GM18873 (cell line): Measurements from ENCODE around the gene ANKH.

Source experiments
- ATAC-seq: cut with Tn5 transposase; IDR thresholded peaks from one replicate; pipeline ENCODE4 v1.9.1; 2021; ENCODE audit warnings: mild to moderate bottlenecking, moderate library complexity, moderate number of reproducible peaks; ENCODE audit not compliant: unreplicated experiment, low FRiP score

The ANKH gene

GRCh38 chr5:14742498-14742897 is 129.1 kb downstream of the ANKH start:
- ATAC-seq = no peak

- no peak for ATAC-seq
Observed at GRCh38 chr5:14741801-14742440, 129.7 kb downstream of the ANKH start.

GRCh38 chr5:14741131-14741530 is 130.4 kb downstream of the ANKH start:
- ATAC-seq = no peak

GRCh38 chr5:14739981-14740380 is 131.6 kb downstream of the ANKH start:
- no peak for ATAC-seq

- no peak for ATAC-seq
Observed at GRCh38 chr5:14739538-14739937, 132.0 kb downstream of the ANKH start.

- no peak for ATAC-seq
Observed at GRCh38 chr5:14738050-14738449, 133.5 kb downstream of the ANKH start.

- ATAC-seq = no peak
Observed at GRCh38 chr5:14737291-14737690, 134.3 kb downstream of the ANKH start.

- ATAC-seq = no peak
Observed at GRCh38 chr5:14735944-14736343, 135.6 kb downstream of the ANKH start.

- ATAC-seq = no peak
Observed at GRCh38 chr5:14734396-14734795, 137.2 kb downstream of the ANKH start.

- ATAC-seq = no peak
Observed at GRCh38 chr5:14733661-14734060, 137.9 kb downstream of the ANKH start.

- ATAC-seq = no peak
Observed at GRCh38 chr5:14732991-14733390, 138.6 kb downstream of the ANKH start.

- ATAC-seq = no peak
Observed at GRCh38 chr5:14730881-14731280, 140.7 kb downstream of the ANKH start.

GRCh38 chr5:14730466-14730865 is 141.1 kb downstream of the ANKH start:
- ATAC-seq = no peak

GRCh38 chr5:14729448-14730385 is 141.9 kb downstream of the ANKH start:
- no peak for ATAC-seq

- ATAC-seq = no peak
Observed at GRCh38 chr5:14728459-14728938, 143.1 kb downstream of the ANKH start.

GRCh38 chr5:14727928-14728458 is 143.6 kb downstream of the ANKH start:
- ATAC-seq = no peak

- ATAC-seq = no peak
Observed at GRCh38 chr5:14727428-14727865, 144.1 kb downstream of the ANKH start.

GRCh38 chr5:14726066-14726838 is 145.3 kb downstream of the ANKH start:
- no peak for ATAC-seq

GRCh38 chr5:14724633-14725032 is 146.9 kb downstream of the ANKH start:
- ATAC-seq = no peak

- no peak for ATAC-seq
Observed at GRCh38 chr5:14723701-14724132, 147.9 kb downstream of the ANKH start.
